Suprapubic skin (tissue), 4 donors: ENCODE data around the gene IL4I1. TPM values are rescaled to one million over a fixed set of nuclear protein-coding genes. Genes with fewer than 3 reads are reported as not detected.
A peak's percentile ranks its signal among the peaks of the same experiment; 100 is the strongest.

Experiments used
- DNase-seq, 2 donors: peaks; one replicate each; pipeline ENCODE4 v3.0.0-alpha.2; 2019; ENCODE audit warnings: low spot score in 2 of 2
- H3K27ac ChIP-seq: fragments of 200-600 bp; sonication (generic); one replicate; pipeline ENCODE4 v1.5.1; 2019
- H3K27me3 ChIP-seq: fragments of 200-600 bp; sonication (generic); one replicate; pipeline ENCODE4 v1.5.1; 2019
- H3K36me3 ChIP-seq: fragments of 200-600 bp; sonication (generic); one replicate; pipeline ENCODE4 v1.5.1; 2019
- H3K4me1 ChIP-seq: fragments of 200-600 bp; sonication (generic); one replicate; pipeline ENCODE4 v1.5.1; 2019
- H3K4me3 ChIP-seq: fragments of 200-600 bp; sonication (generic); one replicate; pipeline ENCODE4 v1.5.1; 2019; ENCODE audit warnings: mild to moderate bottlenecking
- H3K9me3 ChIP-seq: fragments of 200-600 bp; sonication (generic); one replicate; pipeline ENCODE4 v1.5.1; 2019
- CTCF ChIP-seq, 2 donors: fragments of 200-600 bp in 1 of 2; fragments of 450-650 bp in 1 of 2; sonication (generic) in 1 of 2; IDR thresholded peaks; one replicate each; pipeline ENCODE4 v1.5.1; 2016 to 2019; ENCODE audit warnings: antibody characterized with exemption in 2 of 2, mild to moderate bottlenecking in 1 of 2, moderate library complexity in 1 of 2
- EP300 ChIP-seq: sonication (generic); formaldehyde crosslinking; IDR thresholded peaks from one replicate; pipeline ENCODE4 v1.6.1; 2017; ENCODE audit warnings: antibody characterized with exemption
- POLR2A ChIP-seq, 2 donors: fragments of 450-650 bp; IDR thresholded peaks; one replicate each; pipeline ENCODE4 v1.6.1; 2017; ENCODE audit warnings: antibody characterized with exemption in 2 of 2, mild to moderate bottlenecking in 2 of 2, moderate library complexity in 2 of 2
- POLR2AphosphoS5 ChIP-seq, 3 donors: sonication (generic); formaldehyde crosslinking; IDR thresholded peaks; one replicate each; pipeline ENCODE4 v1.6.1; 2017; ENCODE audit warnings: antibody characterized with exemption in 3 of 3
- WGBS: methylation state at CpG from one replicate; pipeline ENCODE4 v1.1.5; 2018; 5-methylcytosine and 5-hydroxymethylcytosine counted together
- total RNA-seq, 4 donors: library from RNA; depleted of rRNA; stranded (reverse); fragments of >200 nt; gene quantifications; one replicate each; pipeline ENCODE4 v1.1.0, GENCODE V29; 2016

The IL4I1 gene
- total RNA-seq, 4 donors from 2014 or later: 0.89 TPM; not detected in 3

DNA sequence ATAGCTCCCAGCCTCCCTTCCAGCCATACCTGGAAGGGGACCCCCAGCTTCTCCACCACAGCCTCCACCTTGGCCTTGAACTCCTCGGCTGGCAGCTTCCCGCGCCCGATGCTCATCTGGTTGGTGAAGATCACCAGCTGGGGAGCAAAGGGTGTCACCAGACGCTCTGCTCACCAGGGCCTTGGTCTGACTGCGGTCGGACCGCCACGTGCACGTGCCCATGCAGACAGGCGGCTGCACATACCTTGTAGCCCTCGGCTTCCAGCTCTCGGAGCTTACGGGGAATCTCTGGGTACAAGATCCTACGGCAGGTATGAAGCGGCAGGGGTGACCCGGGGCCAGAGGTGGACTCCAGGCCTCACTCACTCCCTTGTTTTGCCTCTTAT lies 32.8 kb downstream of the IL4I1 start:
- 95% methylated on average over 15 of the region's 17 CpGs for WGBS
- Histone ChIP-seq H3K4me3 (no peak overlapping the region), H3K36me3 (peaks cover 48% of the 10 kb centered on the region), H3K27me3 (no peaks in the 10 kb centered on the region), H3K4me1 (peaks cover 51% of the 10 kb centered on the region), H3K27ac (no peak overlapping the region), H3K9me3 (no peaks in the 10 kb centered on the region)
- TF ChIP-seq POLR2AphosphoS5 (IDR thresholded peaks at IDR 0.05) (no peak), CTCF (IDR thresholded peaks at IDR 0.05) (no peak), EP300 (no peak), POLR2A (IDR thresholded peaks at IDR 0.05) (no peak)
- peak in 1 of 2 donors; percentile 64 for DNase-seq

DNA sequence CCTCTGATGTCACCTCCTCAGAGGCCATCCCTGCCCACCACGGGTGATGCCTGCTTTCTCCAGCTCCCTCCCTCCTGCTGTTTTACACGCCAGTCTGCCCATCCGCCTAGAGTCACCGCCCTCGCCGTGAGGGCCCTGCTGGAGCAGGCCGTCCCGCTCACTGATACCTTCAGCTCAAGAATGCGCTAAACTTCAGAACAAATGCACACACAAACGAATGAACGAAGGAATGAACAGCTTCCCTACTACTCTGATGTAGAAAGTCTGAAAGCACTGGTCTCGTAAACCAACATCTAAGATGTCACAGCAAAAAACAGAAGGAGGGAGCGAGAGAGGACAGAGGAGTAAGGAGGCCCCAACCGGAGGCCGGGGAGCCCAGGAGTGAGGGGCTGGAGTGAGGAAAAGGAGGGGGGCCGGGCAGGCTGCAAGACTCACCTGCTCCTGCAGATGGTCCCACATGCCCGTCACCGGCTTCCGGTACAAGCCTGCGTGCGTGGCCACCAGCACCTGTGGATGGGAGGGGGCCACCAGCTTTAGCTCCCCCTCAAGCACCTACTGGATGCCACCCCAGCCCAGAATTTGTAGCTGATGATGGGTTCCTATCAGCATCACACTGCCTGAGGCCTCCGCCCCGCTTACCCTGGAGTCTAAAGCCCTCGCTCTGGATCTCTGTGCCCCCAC lies 33.3 kb downstream of the IL4I1 start:
- peaks cover 54% of the 10 kb centered on the region for H3K36me3 ChIP-seq
- 92% methylated on average over 21 of the region's 24 CpGs for WGBS
- peak in 1 of 2 donors; percentile 64 for DNase-seq
- H3K4me3 ChIP-seq: no peak overlapping the region
- no peak overlapping the region for H3K27ac ChIP-seq
- peaks cover 46% of the 10 kb centered on the region for H3K4me1 ChIP-seq
- H3K27me3 ChIP-seq: no peaks in the 10 kb centered on the region
- H3K9me3 ChIP-seq: no peaks in the 10 kb centered on the region
- TF ChIP-seq CTCF (IDR thresholded peaks at IDR 0.05) (no peak), EP300 (no peak), POLR2A (IDR thresholded peaks at IDR 0.05) (no peak), POLR2AphosphoS5 (IDR thresholded peaks at IDR 0.05) (no peak)

GRCh38 chr19:49862391-49863253 lies 34.1 kb downstream of the IL4I1 start:
- Histone ChIP-seq H3K4me1 (peaks cover 38% of the 10 kb centered on the region), H3K36me3 (peaks cover 61% of the 10 kb centered on the region), H3K4me3 (no peak overlapping the region), H3K9me3 (no peaks in the 10 kb centered on the region), H3K27ac (no peak overlapping the region), H3K27me3 (no peaks in the 10 kb centered on the region)
- TF ChIP-seq POLR2AphosphoS5 (IDR thresholded peaks at IDR 0.05): no peak
- no peak for TF ChIP-seq POLR2A (IDR thresholded peaks at IDR 0.05)
- no peak for TF ChIP-seq EP300
- no peak for TF ChIP-seq CTCF (IDR thresholded peaks at IDR 0.05)
- DNase-seq: peak in 1 of 2 donors; percentile 68
- 83% methylated on average over 38 of the region's 49 CpGs for WGBS

DNA sequence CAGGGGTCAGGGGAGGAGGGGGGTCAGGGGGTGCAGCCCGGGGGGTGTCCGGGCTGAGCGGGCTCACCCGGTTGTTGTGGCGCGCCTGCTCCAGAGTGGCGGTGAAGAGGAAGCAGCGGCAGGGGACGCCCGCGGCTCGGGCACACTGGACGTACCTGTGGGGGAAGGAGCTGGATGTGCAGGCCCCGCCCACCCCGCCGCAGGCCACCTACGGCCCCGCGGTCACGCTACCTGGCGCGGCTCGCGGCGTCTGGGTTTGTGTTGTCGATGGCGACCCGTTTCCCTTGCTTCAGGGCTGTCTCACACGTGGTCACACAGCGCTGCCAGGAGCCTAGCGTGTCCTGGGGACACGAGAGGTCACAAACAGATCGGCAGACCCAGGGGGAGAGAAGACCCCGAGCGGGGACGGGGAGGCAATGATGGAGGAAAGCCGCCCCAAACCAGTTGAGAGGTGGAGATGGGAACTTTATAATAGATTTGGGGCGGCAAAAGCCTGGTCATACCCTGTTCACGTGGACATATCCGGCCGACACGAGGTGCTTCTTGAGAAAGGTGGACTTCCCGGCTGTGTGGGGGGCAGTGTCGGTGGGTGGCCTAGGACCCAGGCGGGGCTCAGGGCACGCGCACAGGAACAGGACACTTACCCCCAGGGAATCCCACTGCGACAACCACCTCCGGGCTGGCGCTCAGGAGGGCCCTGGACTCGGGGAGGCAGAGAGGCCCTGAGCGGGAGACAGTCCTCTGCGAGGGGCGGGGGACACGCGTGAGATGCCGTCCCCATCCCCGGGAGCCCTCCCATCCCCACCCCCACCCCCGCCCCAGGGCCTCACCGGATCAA lies 34.9 kb downstream of the IL4I1 start:
- 77% methylated on average over 33 of the region's 60 CpGs for WGBS
- Histone ChIP-seq H3K27me3 (no peaks in the 10 kb centered on the region), H3K9me3 (no peaks in the 10 kb centered on the region), H3K4me3 (no peak overlapping the region), H3K4me1 (peaks cover 34% of the 10 kb centered on the region), H3K27ac (peak overlapping the region; percentile 73), H3K36me3 (peaks cover 70% of the 10 kb centered on the region)
- DNase-seq: peak in 1 of 2 donors; percentile 70
- no peak for TF ChIP-seq POLR2A (IDR thresholded peaks at IDR 0.05)
- TF ChIP-seq POLR2AphosphoS5 (IDR thresholded peaks at IDR 0.05): no peak
- no peak for TF ChIP-seq CTCF (IDR thresholded peaks at IDR 0.05)
- no peak for TF ChIP-seq EP300
